GM21723 (cell line): Measurements from ENCODE around the gene ULK3.

Experiments used
- ATAC-seq: cut with Tn5 transposase; IDR thresholded peaks from one replicate; pipeline ENCODE4 v1.9.1; 2021; ENCODE audit warnings: mild to moderate bottlenecking, moderate library complexity; ENCODE audit not compliant: unreplicated experiment

The ULK3 gene

GRCh38 chr15:74841891-74842373 is 1.0 kb downstream of the ULK3 start:
- no peak for ATAC-seq

DNA sequence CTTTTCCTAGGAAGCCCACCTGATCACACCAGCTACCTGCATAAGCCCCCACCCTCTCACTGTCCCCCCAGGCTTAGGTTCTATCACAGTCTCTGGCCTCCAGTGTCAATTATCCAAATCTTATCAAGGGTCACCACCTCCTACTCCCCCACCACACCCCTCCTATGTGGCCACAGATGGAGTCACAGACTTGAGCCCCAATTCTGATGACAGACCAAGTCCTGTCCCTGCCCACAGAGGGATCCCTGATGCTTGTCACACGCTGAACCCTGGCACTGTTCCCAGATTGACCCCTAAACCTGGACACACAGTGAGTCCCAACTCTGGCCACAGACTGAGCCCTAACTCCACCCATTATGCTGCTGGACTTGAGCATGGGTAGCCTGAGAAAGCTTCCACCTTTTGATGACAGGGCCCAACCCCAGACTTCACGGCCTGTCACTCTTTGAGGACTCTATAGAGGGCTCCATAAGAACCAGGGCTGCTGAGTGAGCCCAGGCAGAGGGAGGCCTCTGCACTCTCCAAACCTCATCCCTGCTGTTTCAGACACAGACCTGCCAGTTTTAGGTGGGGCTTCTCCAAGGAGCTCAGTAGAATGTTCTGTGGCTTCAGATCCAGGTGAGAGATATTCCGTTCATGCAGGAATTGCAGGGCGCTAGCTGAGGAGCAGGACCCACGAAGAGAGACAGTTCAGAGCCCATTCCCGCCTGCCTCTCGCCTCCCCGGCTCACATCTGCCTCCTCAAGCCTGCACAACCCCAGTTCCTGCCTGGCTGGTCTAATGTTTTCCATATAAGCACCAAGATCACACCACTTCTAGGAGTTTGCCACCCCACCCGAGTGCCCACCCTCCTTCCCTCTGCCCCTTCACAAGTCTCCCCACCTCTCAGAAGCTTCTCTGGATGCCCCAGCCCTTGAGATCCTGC is 1.8 kb downstream of the ULK3 start:
- ATAC-seq, result no peak

DNA sequence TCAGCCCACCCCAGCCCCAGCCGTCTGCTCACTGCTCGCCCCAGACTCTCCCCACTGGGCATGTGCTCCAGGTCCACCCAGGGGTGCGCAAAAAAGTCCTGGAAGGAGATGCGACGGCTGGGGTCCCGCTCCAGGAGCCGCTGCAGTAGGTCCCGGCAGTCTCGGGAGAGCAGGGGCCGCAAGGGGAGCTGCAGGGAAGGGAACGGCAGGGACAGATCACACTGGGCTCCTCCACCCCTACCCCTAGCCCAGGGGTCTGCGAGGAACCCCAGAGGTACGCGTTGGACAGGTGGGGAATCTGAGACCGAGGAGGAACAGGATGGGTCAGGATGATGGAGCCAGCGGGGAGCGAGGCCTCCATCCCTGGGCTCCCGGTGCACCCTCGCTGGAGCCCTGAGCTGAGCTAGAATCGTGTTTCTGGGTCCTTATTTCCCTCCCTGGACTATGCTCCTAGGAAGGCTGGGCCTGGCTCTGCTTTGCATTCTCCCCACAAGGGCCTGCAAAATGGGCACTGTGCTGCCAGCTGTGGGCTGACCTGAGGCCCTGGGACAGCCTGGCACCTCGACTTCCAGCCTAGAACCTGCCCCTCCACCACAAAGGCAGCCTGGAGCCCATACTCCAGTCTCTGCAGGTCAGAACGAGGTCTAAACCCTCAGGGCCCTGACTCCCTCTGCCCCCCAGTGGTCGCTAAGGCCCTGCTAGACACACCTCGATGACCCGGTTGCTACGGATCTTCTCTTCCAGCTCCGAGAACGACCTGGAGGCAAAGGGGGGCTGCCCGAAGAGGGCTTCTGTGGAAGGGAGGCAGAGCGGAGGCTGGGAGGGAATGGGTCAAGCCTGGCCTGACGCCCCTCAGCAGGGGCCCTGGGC is 3.2 kb downstream of the ULK3 start:
- ATAC-seq, result no peak

GRCh38 chr15:74838746-74839525 is 4.0 kb downstream of the ULK3 start:
- ATAC-seq, result no peak

DNA sequence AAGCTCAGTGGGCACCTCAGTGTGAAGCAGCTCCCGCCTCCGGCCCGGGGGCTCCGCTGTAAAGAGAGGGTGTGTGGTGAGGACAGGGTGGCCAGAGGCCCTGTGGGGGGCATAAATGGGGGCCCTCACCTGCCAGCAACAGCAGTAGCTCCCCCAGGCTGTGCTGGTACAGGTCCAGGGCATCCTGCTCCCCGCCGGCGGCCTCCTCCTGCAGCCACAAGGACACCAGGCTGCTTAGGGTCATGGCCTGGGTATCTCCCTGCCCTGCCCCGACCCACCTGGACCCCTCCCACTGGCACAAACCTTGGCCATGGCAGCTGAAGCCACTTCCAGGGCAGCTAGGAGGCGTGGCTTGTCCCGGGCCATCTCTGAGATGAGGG is 4.8 kb downstream of the ULK3 start:
- ATAC-seq, result no peak

GRCh38 chr15:74837482-74838136 is 5.3 kb downstream of the ULK3 start:
- ATAC-seq, result no peak

DNA sequence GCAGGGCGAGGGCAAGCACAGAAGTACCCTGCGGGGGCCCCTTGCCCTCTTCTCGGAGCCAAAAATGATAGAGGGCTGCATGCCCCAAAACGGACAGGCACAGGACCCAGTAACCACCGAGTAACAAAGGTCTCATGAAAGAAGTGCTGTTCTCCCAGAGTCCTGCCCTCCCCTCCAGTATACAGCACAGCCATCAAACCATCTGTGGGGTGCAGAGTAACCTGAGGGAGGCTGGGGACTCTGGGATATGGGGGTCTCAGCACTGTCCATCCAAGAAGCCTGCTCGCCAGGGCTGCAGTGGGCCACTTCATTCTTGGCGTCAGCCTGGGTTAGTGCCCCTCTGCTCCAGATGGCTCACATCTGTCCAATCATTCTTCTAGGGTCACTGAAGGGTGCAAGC is 6.1 kb downstream of the ULK3 start:
- ATAC-seq, result no peak

GRCh38 chr15:74835312-74835823 is 7.6 kb downstream of the ULK3 start:
- no peak for ATAC-seq

DNA sequence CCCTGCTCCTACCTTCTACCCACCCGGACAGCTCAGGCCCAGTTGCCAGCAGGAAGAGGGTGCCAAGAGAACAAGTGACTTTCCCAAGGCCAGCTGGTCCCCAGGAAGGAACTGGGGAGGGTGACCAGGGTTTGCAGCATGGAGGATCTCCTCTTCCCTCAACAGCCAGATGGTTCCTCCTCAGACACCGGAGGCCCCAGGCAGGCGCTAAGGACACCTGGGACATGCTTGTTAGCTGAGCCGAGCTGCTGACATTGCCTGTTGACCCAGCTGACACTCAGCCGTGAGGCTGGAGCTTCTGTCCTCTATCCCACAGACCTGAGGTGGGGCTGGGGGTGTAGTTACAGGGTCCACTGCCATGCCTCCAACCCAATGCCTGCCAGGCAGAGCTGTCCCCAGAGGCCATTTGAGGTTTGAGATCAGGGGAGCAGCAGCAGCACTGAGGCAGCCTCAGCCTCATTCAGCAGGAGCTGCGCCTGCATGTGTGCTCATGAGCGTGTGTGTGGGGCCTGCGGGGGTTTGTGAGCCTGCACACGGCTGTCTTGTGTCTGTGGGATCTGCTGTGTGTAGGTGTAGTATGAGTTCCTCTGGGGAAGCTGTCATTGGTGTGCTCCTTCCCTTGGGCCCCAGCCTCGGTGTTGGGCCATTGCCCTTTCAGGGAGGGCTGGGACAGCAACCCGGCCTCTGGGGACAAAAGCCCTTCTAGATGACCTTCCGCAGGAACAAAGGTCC is 9.4 kb downstream of the ULK3 start:
- no peak for ATAC-seq

DNA sequence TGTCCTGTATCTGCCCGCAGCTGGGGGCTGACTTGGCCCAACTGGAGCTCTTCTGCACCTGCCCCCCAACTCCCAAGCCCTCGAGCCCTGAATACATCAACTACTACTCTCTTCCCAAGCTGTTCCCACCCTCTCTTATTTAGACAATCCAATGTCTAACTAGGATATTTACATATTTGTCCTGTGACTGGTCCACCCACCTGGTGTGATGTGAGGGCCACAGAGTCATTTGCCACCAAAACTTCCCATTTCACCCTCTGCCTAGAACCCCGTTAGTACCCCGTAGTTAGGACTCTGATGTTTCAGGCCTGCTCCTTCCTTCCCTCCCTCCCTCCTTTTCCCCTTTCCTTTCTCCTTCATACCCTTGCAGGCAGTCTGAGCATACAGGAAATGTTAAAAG is 10.1 kb downstream of the ULK3 start:
- no peak for ATAC-seq

DNA sequence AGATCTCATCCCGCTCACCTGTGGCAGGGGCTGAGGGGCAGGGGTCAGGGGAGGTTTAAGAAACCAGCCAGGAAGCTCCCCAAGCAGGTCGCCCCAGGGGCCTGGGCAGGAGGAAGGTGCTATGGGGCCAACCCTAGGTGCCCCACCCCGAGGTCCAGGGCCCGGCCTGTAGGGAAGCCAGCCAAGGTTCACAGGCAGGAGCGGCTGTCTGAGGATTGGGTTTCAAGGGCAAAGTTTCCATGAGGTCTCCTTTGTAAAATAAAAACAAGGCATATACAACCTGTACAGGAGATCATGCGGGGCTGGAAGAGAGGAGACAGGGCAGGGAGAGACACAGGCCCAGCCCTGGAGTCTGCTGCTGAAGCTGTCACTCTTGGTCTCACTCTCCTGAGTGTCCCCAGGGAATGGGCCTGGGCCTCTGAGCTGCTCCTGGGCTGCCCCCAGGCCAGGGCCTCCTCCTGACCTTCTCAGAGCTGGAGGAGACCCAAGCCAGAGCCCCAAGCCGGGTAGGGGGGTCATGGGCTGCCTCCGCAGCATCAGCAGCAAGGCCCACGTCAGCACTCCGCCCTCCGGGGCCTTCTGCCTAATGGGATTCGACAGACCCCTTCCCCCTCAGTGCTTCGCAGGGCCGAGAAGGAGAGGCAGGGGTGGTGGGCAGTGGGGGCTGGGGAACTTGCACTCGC is 11.0 kb downstream of the ULK3 start:
- no peak for ATAC-seq

DNA sequence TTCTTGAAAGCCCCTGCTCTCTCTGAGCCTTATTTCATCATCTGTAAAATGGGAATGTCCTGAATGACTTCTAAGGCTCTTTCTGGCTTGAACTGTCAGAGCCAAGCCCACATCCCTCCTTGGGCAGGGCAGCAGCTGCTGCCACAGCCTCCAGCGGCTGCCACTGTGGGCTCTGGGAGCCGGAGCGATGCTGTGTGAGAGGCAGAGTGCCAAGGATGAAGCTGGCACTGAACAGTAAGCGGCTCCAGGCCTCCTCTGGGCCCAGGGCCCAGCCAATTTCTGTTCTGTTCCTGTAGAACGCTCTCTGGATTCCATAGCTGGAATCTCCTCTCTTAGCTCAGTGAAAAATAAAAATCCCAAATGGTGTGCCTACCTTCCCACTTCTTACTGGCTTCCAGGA is 12.1 kb downstream of the ULK3 start:
- ATAC-seq, result no peak

- no peak for ATAC-seq
Observed at GRCh38 chr15:74829991-74830390, 13.0 kb downstream of the ULK3 start.

- ATAC-seq, result no peak
Observed at GRCh38 chr15:74829486-74829885, 13.5 kb downstream of the ULK3 start.

- ATAC-seq, result no peak
Observed at GRCh38 chr15:74828835-74829234, 14.1 kb downstream of the ULK3 start.

- no peak for ATAC-seq
Observed at GRCh38 chr15:74827614-74828013, 15.3 kb downstream of the ULK3 start.

GRCh38 chr15:74826921-74827320 is 16.0 kb downstream of the ULK3 start:
- no peak for ATAC-seq

DNA sequence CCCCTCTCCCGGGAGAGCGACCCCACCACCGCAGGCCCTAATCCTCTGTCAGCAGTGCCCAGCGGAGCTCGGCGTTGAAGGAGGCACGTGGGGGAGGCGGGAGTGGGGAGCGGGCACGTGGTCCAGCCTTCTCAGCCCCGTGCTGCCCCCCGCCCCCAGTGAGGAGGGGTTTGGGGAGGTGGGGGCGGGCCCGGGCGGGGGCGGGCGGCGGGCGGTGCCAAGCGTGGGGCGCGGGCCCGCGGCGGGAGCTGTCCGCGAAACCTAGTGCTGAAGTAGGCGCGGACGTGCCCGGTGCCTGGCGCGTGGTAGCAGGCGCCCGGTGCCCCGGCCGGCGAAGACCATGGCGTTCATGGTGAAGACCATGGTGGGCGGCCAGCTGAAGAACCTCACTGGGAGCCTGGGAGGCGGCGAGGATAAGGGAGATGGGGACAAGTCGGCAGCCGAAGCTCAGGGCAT is 16.6 kb downstream of the ULK3 start, which contains the start of gene CPLX3:
Gene CPLX3 (plus strand): TSS at position 264 of the 456 bp plus-strand sequence. CDS start 77 bp downstream, at position 341.
- ATAC-seq, result no peak

DNA sequence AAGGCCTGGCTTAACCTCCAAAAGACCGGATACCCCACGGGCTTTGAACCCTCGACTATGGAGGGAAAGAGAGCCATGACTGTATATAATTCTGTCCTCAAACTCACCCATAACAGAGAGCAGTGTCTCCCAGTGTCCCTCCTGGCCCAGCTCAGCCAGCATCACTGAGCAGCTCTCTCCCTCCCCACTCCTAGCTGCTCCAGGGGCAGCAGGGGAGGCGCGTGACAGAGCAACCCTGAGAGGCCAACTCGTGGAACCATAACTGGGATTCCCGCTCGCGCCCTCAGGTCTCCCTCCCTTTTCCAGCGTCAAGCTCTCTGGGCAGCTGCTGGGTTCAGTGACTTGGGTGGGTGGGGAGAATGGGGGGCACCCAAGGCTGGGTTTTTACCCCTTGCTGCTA is 17.1 kb downstream of the ULK3 start:
- no peak for ATAC-seq
